HG02763 (cell line): Measurements from ENCODE around the gene PDE1C.
"Not testable (repeated sequence)": the region's sequence is repeated elsewhere in the genome, so short reads cannot be mapped to it uniquely, and the experiment has no call there.

Experiments used
- ATAC-seq: cut with Tn5 transposase; IDR thresholded peaks from one replicate; pipeline ENCODE4 v1.9.1; 2021; ENCODE audit warnings: mild to moderate bottlenecking, moderate library complexity; ENCODE audit not compliant: unreplicated experiment

The PDE1C gene

GRCh38 chr7:32070406-32071360 lies at the start of gene PDE1C:
Gene PDE1C, minus strand, starts transcription at chr7:32070407.
- no peak for ATAC-seq

GRCh38 chr7:32119790-32120196 lies 49.6 kb upstream of the PDE1C start:
- ATAC-seq, result no peak

- ATAC-seq, result no peak
Measured at GRCh38 chr7:32117837-32118236, 47.6 kb upstream of the PDE1C start.

GRCh38 chr7:32116436-32116835 lies 46.2 kb upstream of the PDE1C start:
- ATAC-seq, result no peak

GRCh38 chr7:32115831-32116230 lies 45.6 kb upstream of the PDE1C start:
- no peak for ATAC-seq

- ATAC-seq, result no peak
Measured at GRCh38 chr7:32108651-32109050, 38.4 kb upstream of the PDE1C start.

GRCh38 chr7:32104766-32105165 lies 34.6 kb upstream of the PDE1C start:
- no peak for ATAC-seq

- ATAC-seq, result no peak
Measured at GRCh38 chr7:32103361-32103760, 33.2 kb upstream of the PDE1C start.

GRCh38 chr7:32102432-32102873 lies 32.2 kb upstream of the PDE1C start:
- ATAC-seq, result no peak

- ATAC-seq, result no peak
Measured at GRCh38 chr7:32100407-32100907, 30.2 kb upstream of the PDE1C start.

GRCh38 chr7:32094516-32094915 lies 24.3 kb upstream of the PDE1C start:
- ATAC-seq, result no peak

- ATAC-seq, result no peak
Measured at GRCh38 chr7:32093415-32094408, 23.5 kb upstream of the PDE1C start.

GRCh38 chr7:32092346-32092745 lies 22.1 kb upstream of the PDE1C start:
- no peak for ATAC-seq

GRCh38 chr7:32091608-32092210 lies 21.5 kb upstream of the PDE1C start:
- ATAC-seq, result no peak

- no peak for ATAC-seq
Measured at GRCh38 chr7:32089678-32090077, 19.5 kb upstream of the PDE1C start.

- ATAC-seq, result no peak
Measured at GRCh38 chr7:32089256-32089655, 19.0 kb upstream of the PDE1C start.

GRCh38 chr7:32088451-32088881 lies 18.3 kb upstream of the PDE1C start:
- no peak for ATAC-seq

- ATAC-seq, result no peak
Measured at GRCh38 chr7:32079510-32079909, 9.3 kb upstream of the PDE1C start.

GRCh38 chr7:32078824-32079223 lies 8.6 kb upstream of the PDE1C start:
- no peak for ATAC-seq

GRCh38 chr7:32077806-32078205 lies 7.6 kb upstream of the PDE1C start:
- ATAC-seq, result no peak

- not testable (repeated sequence) for ATAC-seq
Measured at GRCh38 chr7:32076802-32077201, 6.6 kb upstream of the PDE1C start.
